ENCODE measurements around the gene EPB41.

DNA sequence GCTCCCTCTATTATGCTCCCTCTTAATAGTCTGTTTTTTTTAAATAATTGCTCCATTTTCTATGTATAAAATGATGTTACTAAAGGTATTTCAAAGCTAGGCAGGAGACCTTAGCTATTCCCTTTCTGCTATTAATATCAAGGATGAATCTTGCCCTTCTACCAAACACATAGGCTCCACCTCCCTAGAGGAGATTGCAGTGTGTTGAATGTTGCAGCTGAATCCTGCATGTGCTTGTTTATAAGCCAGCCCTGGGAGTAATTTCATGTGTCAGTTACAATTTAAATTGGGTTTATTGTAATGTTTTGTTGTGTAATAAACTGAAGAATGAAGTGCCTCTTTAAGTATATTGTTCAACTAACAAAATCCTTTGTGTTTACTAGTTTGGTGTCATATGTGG lies 143.3 kb downstream of the EPB41 start:
- TF ChIP-seq POLR2A (IDR thresholded peaks at IDR 0.05; ENCODE audit: low read length) (no peak), MAZ (IDR thresholded peaks at IDR 0.05; ENCODE audit: borderline replicate concordance, low read depth, low read length) (no peak), EP300 (IDR thresholded peaks at IDR 0.05) (no peak), BCL3 (IDR thresholded peaks at IDR 0.05) (no peak), NFE2L2 (conservative IDR thresholded peaks at IDR 0.05; ENCODE audit: low read length) (no peak), ELK1 (IDR thresholded peaks at IDR 0.05; ENCODE audit: low read depth, low read length) (no peak), ZSCAN20 (CRISPR knock-in tag; IDR thresholded peaks at IDR 0.05) (no peak), MAX (IDR thresholded peaks at IDR 0.05) (no peak), RFX5 (IDR thresholded peaks at IDR 0.05) (no peak), CHD2 (IDR thresholded peaks at IDR 0.05; ENCODE audit: low read length, partially characterized antibody) (no peak), JUNB (IDR thresholded peaks at IDR 0.05) (no peak), HDAC2 (IDR thresholded peaks at IDR 0.05) (no peak)
- TF ChIP-seq, protein P1, sequence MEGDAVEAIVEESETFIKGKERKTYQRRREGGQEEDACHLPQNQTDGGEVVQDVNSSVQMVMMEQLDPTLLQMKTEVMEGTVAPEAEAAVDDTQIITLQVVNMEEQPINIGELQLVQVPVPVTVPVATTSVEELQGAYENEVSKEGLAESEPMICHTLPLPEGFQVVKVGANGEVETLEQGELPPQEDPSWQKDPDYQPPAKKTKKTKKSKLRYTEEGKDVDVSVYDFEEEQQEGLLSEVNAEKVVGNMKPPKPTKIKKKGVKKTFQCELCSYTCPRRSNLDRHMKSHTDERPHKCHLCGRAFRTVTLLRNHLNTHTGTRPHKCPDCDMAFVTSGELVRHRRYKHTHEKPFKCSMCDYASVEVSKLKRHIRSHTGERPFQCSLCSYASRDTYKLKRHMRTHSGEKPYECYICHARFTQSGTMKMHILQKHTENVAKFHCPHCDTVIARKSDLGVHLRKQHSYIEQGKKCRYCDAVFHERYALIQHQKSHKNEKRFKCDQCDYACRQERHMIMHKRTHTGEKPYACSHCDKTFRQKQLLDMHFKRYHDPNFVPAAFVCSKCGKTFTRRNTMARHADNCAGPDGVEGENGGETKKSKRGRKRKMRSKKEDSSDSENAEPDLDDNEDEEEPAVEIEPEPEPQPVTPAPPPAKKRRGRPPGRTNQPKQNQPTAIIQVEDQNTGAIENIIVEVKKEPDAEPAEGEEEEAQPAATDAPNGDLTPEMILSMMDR (IDR thresholded peaks at IDR 0.05) = no peak

Measured in A549 (cell line).